A204.1 (cell line): ENCODE measurements around the gene SCAPER.

Experiments
- FAIRE-seq: peaks from 2 replicates; lab custom pipeline; 2012; peaks lifted over from hg19 to GRCh38; lab: Jason Lieb, UNC

The SCAPER gene

GRCh38 chr15:76667943-76668715 lies 237.0 kb downstream of the SCAPER start:
- FAIRE-seq, result no peak

GRCh38 chr15:76664895-76665294 lies 240.2 kb downstream of the SCAPER start:
- FAIRE-seq, result no peak

GRCh38 chr15:76664411-76664810 lies 240.7 kb downstream of the SCAPER start:
- FAIRE-seq, result no peak

GRCh38 chr15:76663529-76663928 lies 241.6 kb downstream of the SCAPER start:
- no peak for FAIRE-seq

- FAIRE-seq, result no peak
These were observed 256.3 kb downstream of the SCAPER start for GRCh38 chr15:76648732-76649444.

GRCh38 chr15:76647612-76648011 lies 257.5 kb downstream of the SCAPER start:
- FAIRE-seq, result no peak

GRCh38 chr15:76644646-76645045 lies 260.5 kb downstream of the SCAPER start:
- no peak for FAIRE-seq

- no peak for FAIRE-seq
These were observed 262.5 kb downstream of the SCAPER start for GRCh38 chr15:76642671-76643070.

GRCh38 chr15:76637166-76637565 lies 268.0 kb downstream of the SCAPER start:
- no peak for FAIRE-seq

- FAIRE-seq, result no peak
These were observed 269.1 kb downstream of the SCAPER start for GRCh38 chr15:76636059-76636458.

- no peak for FAIRE-seq
These were observed 278.5 kb downstream of the SCAPER start for GRCh38 chr15:76626611-76627010.

- no peak for FAIRE-seq
These were observed 279.9 kb downstream of the SCAPER start for GRCh38 chr15:76625267-76625666.

- no peak for FAIRE-seq
These were observed 290.4 kb downstream of the SCAPER start for GRCh38 chr15:76614725-76615124.

- FAIRE-seq, result no peak
These were observed 316.1 kb downstream of the SCAPER start for GRCh38 chr15:76588811-76589747.

GRCh38 chr15:76585576-76585897 lies 319.6 kb downstream of the SCAPER start:
- no peak for FAIRE-seq

- FAIRE-seq, result no peak
These were observed 320.1 kb downstream of the SCAPER start for GRCh38 chr15:76584868-76585575.

- no peak for FAIRE-seq
These were observed 322.6 kb downstream of the SCAPER start for GRCh38 chr15:76582550-76582949.

- FAIRE-seq, result no peak
These were observed 327.1 kb downstream of the SCAPER start for GRCh38 chr15:76577879-76578512.

- FAIRE-seq, result no peak
These were observed 328.4 kb downstream of the SCAPER start for GRCh38 chr15:76576523-76577279.

GRCh38 chr15:76575679-76576078 lies 329.5 kb downstream of the SCAPER start:
- FAIRE-seq, result no peak

- FAIRE-seq, result no peak
These were observed 329.9 kb downstream of the SCAPER start for GRCh38 chr15:76575274-76575673.
